Measurements from ENCODE around the gene ITM2C.

Gene ITM2C

DNA sequence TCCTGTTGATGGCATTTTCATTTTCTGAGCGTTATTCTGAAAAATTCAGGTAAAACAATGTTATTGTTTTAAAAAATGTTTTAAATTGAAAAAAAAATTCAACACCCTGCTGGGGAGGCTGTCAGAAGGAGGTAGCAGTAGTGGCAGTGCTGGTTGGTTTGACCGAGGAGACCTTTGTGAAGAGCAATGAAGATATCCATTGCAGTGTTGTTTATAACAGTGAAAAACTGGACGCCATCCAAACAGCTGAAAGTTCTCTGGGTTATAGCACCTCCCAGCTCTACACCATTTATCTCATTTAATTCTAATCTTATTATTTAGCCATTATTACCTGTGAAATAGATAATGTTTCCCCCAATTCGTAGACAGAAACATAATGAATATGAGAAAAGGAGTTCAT, 12.6 kb upstream of the ITM2C start:
- Histone ChIP-seq H2AFZ (ENCODE audit: low read length) (no peak overlapping the region), H4K20me1 (ENCODE audit: insufficient read depth, low read length) (no peaks in the 10 kb centered on the region), H3K9me3 (ENCODE audit: low read length) (no peaks in the 10 kb centered on the region), H3K79me2 (ENCODE audit: insufficient read depth, low read length) (no peaks in the 10 kb centered on the region), H3K27me3 (ENCODE audit: insufficient read depth, low read length) (peaks cover 9% of the 10 kb centered on the region; the same call in 1 of the 2 replicates), H3K9me2 (ENCODE audit: low read depth, low read length) (no peaks in the 10 kb centered on the region), H3K9ac (ENCODE audit: low read length) (no peak overlapping the region), H3F3A (ENCODE audit: insufficient read depth, low read length) (no peaks in the 10 kb centered on the region), H3K4me2 (ENCODE audit: low read length) (no peak overlapping the region), H3K36me3 (ENCODE audit: insufficient read depth, low read length) (no peaks in the 10 kb centered on the region), H3K27ac (ENCODE audit: low read depth, low read length, poor library complexity, severe bottlenecking) (no peak overlapping the region), H3K4me1 (ENCODE audit: insufficient read depth, low read length, severe bottlenecking) (peaks cover 3% of the 10 kb centered on the region), H3K4me3 (ENCODE audit: low read depth, low read length, poor library complexity, severe bottlenecking) (no peak overlapping the region)
- no peak for TF ChIP-seq EZH2 (IDR thresholded peaks at IDR 0.05; ENCODE audit: borderline replicate concordance, low read length)
- TF ChIP-seq, protein P1, sequence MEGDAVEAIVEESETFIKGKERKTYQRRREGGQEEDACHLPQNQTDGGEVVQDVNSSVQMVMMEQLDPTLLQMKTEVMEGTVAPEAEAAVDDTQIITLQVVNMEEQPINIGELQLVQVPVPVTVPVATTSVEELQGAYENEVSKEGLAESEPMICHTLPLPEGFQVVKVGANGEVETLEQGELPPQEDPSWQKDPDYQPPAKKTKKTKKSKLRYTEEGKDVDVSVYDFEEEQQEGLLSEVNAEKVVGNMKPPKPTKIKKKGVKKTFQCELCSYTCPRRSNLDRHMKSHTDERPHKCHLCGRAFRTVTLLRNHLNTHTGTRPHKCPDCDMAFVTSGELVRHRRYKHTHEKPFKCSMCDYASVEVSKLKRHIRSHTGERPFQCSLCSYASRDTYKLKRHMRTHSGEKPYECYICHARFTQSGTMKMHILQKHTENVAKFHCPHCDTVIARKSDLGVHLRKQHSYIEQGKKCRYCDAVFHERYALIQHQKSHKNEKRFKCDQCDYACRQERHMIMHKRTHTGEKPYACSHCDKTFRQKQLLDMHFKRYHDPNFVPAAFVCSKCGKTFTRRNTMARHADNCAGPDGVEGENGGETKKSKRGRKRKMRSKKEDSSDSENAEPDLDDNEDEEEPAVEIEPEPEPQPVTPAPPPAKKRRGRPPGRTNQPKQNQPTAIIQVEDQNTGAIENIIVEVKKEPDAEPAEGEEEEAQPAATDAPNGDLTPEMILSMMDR (IDR thresholded peaks at IDR 0.05; ENCODE audit: low read length): no peak

DNA sequence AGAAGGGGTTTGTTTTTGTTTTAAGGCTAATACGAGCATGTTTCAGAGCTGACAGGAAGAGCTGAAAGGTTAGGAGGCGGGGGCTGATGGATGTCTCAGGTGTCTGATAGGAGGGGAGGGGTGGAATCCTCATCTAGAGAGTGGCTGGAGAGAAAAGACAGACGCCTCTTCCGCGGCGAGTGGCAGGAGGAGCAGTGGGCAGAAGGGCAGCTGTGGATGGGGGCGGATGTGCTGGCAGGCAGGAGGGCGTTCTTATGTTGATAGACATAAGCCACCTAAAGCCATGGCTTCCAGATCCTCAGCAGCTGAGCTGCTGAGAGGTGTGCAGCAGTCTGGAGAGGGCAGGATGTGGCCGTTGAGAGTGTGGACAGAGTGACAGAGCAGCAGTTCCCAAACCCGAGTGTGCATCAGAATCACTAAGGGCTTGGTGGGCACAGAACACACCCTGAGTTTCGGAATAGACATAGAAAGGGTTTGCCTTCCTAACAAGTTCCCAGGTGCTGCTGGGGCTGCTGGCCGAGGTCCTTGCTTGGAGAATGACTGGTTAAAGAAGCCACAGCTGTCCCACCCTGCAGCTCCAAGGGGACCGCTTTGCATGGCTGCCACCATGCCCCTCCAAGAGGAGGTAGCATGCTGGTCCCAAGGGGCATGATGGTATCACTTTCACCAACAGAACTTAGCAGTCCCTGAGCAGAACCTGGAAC, 3.0 kb upstream of the ITM2C start:
- Histone ChIP-seq H3K4me1 (ENCODE audit: insufficient read depth, low read length, severe bottlenecking) (peaks cover 6% of the 10 kb centered on the region), H3K4me3 (ENCODE audit: low read depth, low read length, poor library complexity, severe bottlenecking) (no peak overlapping the region), H3K4me2 (ENCODE audit: low read length) (no peak overlapping the region), H3K79me2 (ENCODE audit: insufficient read depth, low read length) (no peaks in the 10 kb centered on the region), H3K9ac (ENCODE audit: low read length) (no peak overlapping the region), H3K9me2 (ENCODE audit: low read depth, low read length) (no peaks in the 10 kb centered on the region), H2AFZ (ENCODE audit: low read length) (no peak overlapping the region), H4K20me1 (ENCODE audit: insufficient read depth, low read length) (no peaks in the 10 kb centered on the region), H3K36me3 (ENCODE audit: insufficient read depth, low read length) (no peaks in the 10 kb centered on the region), H3F3A (ENCODE audit: insufficient read depth, low read length) (0 out of 2 replicates have a peak, but pooled peaks cover under 1% of the 10 kb centered on the region), H3K9me3 (ENCODE audit: low read length) (no peaks in the 10 kb centered on the region), H3K27me3 (ENCODE audit: insufficient read depth, low read length) (peaks cover 6% of the 10 kb centered on the region; the same call in 1 of the 2 replicates), H3K27ac (ENCODE audit: low read depth, low read length, poor library complexity, severe bottlenecking) (no peak overlapping the region)
- TF ChIP-seq EZH2 (IDR thresholded peaks at IDR 0.05; ENCODE audit: borderline replicate concordance, low read length): no peak
- TF ChIP-seq, protein P1 (IDR thresholded peaks at IDR 0.05; ENCODE audit: low read length): no peak

DNA sequence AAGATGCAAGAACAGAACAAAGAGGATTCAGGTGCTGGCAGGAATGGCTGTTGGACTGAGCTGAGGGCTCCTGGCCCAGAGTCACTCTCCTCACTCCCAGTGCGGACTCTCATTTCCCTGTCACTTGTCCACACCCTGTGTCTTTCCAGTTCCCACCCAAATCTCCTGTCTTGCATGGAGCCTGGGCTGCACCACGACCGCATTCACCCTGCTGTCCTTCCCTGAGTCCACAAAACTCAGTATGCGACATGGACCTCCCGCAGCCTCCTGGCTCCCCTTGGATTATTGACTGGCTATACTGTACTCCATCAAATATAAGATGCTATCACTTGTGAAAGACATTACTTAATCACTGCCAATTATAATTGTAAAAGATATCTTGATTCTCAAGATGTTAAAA, 2.5 kb upstream of the ITM2C start:
- no peaks in the 10 kb centered on the region for H3K36me3 ChIP-seq (ENCODE audit: insufficient read depth, low read length)
- H3K4me2 ChIP-seq (ENCODE audit: low read length): no peak overlapping the region
- TF ChIP-seq EZH2 (IDR thresholded peaks at IDR 0.05; ENCODE audit: borderline replicate concordance, low read length): no peak
- TF ChIP-seq, protein P1 (IDR thresholded peaks at IDR 0.05; ENCODE audit: low read length): no peak
- no peaks in the 10 kb centered on the region for H4K20me1 ChIP-seq (ENCODE audit: insufficient read depth, low read length)
- H3K9me3 ChIP-seq (ENCODE audit: low read length): no peaks in the 10 kb centered on the region
- H3K4me1 ChIP-seq (ENCODE audit: insufficient read depth, low read length, severe bottlenecking): peaks cover 11% of the 10 kb centered on the region
- no peaks in the 10 kb centered on the region for H3K79me2 ChIP-seq (ENCODE audit: insufficient read depth, low read length)
- no peak overlapping the region for H3K27ac ChIP-seq (ENCODE audit: low read depth, low read length, poor library complexity, severe bottlenecking)
- peaks cover 6% of the 10 kb centered on the region; the same call in 1 of the 2 replicates for H3K27me3 ChIP-seq (ENCODE audit: insufficient read depth, low read length)
- H3K4me3 ChIP-seq (ENCODE audit: low read depth, low read length, poor library complexity, severe bottlenecking): no peak overlapping the region
- no peaks in the 10 kb centered on the region for H3K9me2 ChIP-seq (ENCODE audit: low read depth, low read length)
- H2AFZ ChIP-seq (ENCODE audit: low read length): no peak overlapping the region
- 0 out of 2 replicates have a peak, but pooled peaks cover 6% of the 10 kb centered on the region for H3F3A ChIP-seq (ENCODE audit: insufficient read depth, low read length)
- no peak overlapping the region for H3K9ac ChIP-seq (ENCODE audit: low read length)

Data from OCI-LY1 (cell line).